Globus pallidus (tissue), 1 donor: ENCODE results near the gene RUFY1.
"Not testable (repeated sequence)": the region's sequence is repeated elsewhere in the genome, so short reads cannot be mapped to it uniquely, and the experiment has no call there.

Experiments used
- DNase-seq: peaks from one replicate; pipeline ENCODE4 v3.0.0-alpha.2; 2015; ENCODE audit warnings: low spot score

Gene RUFY1

DNA sequence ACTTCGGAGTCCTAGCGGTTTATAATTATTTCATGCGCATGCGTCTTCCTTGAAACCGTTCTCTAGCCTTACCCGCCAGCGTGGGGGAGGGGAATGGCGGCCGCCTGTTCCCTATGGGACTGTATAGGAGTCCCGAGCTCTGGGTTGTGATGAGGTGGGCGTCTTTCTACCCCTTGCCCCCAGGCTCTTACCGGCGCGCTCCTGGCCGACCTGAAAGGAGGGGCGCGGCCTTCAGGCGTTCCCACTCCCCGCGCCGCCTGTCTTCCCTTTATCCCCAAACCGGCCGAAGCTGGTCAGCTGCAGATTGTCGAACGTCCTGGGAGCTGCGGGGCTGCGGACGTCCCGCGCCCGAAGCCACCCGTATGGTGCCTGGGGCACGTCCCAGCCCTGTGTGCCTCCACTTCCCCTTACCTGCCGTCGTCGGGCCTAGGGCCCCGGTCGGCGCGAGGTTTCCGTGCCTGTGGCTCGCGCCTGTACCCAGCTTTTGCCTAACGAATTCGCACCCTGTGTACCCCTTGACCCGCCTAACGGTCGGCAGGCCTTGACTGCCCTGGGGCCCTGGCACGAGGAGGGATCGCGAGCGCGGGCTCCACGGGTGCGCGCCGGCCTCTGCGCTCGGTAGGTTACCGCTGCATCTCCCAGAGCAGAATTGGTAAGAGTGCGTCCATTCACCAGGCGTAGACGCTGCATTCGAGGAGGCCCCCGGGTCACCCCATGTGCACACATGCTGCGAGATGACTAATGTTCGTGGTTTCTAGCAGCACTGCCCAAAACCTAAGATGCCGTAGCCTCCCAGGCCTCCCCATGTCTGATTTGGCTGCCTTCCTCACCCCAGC lies 73.8 kb downstream of the RUFY1 start:
- DNase-seq, result no peak

DNA sequence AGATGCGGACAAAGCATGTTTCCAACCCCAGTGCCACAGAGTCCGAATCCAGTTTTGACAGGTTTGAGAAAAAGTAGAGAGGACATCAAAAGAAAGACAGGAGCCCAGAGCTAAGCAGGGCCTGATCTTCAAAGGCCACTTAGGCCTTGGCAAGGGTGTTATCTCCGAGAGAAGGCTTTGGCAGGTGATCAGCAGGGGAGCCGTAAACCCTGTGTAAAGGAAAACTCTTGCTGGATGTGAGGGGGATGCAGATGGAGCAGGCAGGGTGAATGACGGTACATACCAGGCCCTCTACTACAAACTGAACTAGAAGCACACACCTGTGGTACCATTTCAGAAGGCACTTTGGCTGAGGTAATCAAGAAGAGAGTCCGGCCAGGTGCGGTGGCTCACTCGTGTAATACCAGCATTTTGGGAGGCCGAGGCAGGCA lies 74.5 kb downstream of the RUFY1 start:
- DNase-seq, result no peak

DNA sequence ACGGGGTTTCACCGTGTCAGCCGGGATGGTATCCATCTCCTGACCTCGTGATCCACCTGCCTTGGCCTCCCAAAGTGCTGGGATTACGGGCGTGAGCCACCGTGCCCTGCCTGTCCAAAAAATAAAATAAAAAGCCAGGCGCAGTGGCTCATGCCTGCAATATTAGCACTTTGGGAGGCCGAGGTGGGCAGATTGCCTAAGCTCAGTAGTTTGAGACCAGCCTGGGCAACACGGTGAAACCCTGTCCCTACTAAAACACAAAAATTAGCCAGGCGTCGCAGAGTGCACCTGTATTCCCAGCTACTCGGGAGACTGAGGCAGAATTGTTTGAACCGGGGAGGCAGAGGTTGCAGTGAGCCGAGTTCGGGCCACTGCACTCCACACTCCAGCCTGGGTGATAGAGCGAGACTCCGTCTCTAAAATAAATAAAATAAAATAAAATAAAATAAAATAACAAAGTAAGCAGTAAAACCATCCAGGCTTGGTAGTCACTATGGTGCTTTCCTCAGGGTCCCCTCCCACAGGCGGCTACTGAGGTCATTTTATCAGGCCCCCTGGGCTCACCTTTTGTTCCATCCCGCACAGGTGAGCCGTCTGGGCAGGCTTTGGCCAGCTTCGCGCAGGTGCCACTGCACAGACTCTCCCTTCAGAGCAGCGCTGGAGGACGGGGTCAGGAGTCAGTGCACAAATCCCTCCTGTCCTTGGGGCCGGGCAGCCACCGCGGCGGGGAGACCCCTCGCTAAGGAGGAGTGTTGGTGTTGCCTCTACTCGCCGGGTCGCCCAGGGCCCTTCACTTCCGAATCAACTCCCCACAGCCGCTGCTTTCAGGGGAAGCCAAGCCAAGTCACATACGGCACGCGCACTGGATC lies 83.4 kb downstream of the RUFY1 start:
- DNase-seq, result not testable (repeated sequence)

DNA sequence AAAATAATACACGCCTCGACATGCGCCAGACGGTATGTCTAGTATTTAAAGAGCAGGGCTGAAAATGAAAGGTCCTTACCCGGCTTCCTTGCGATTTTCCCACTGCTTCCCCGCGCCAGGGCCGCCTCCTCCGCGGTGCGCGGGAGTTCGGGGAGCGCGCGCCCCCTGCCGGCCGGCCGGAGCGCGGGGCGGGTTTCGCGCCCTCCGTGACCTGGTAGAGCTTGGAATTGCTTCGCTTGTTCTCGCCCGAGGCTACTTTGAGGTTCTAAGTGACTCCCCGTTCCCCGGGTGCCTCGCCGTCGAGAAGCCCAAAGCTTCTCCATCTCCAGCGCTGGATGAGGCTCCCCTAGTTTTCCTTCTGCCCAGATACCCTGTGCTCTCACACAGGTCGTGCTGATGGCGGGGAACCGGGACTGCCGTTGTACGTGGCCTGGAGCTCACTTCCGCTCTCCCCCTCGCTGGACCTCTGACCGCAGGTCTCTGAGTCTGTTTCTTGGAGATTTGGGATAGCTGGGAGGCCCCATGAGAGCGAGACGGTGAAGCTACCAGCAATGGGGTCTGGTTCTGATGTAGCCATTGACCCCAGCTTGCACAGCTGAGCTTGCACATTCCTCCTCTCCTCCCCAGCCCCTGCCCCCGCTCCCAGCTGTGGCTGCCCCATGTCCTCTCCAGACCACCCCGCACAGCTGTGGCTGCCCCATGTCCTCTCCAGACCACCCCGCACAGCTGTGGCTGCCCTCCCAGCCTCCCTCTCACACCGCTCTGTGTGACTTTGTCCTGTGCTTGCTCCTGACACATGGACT lies 84.2 kb downstream of the RUFY1 start:
- DNase-seq, result not testable (repeated sequence)

DNA sequence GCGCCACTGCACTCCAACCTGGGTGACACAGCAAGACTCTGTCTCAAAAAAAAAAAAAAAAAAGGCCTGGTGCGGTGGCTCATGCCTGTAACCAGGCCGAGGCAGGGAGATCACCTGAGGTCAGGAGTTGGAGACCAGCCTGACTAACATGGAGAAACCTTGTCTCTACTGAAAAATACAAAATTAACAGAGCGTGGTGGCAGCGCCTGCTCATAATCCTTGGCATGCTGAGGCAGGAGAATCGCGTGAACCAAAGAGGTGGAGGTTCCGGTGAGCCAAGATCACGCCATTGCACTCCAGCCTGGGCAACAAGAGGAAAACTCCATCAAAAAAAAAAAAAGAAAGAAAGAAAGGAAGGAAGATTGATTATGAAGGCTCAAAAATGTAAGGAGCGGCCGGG lies 88.9 kb downstream of the RUFY1 start:
- not testable (repeated sequence) for DNase-seq

DNA sequence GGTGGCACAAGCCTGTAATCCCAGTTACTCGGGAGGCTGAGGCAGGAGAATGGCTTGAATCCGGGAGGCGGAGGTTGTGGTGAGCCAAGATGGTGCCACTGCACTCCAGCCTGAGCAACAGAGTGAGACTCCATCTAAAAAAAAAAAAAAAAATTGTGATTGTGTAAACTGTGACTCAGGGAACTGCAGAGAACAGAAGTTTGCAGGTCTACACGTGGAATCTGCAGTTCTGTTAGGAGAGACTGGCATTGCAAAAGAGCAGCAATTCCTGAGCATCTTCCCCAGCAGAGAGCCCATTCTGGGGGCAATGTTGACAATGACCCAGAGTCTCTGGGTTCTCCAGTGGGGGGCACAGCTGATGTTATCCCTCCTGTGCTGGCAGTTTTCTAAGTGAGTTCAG lies 91.4 kb downstream of the RUFY1 start:
- DNase-seq, result not testable (repeated sequence)

DNA sequence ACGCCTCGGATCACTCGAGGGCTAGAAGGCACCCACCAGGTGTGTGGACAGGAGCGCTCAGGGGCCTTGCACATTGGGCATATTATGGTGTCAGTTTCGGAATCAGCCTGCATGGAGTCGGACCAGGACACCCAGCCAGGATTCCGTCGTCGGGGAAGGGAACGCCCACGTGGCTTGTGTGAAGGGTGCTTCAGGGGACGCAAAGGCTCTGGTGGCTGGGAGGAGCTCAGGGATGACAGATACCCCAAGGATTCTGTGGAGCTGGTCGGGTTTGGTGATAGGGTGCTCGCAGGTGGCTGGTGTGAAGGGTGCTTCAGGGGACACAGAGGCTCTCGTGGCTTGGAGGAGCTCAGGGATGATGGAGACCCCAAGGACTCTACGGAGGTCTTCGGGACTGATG lies 92.3 kb downstream of the RUFY1 start:
- DNase-seq, result not testable (repeated sequence)

DNA sequence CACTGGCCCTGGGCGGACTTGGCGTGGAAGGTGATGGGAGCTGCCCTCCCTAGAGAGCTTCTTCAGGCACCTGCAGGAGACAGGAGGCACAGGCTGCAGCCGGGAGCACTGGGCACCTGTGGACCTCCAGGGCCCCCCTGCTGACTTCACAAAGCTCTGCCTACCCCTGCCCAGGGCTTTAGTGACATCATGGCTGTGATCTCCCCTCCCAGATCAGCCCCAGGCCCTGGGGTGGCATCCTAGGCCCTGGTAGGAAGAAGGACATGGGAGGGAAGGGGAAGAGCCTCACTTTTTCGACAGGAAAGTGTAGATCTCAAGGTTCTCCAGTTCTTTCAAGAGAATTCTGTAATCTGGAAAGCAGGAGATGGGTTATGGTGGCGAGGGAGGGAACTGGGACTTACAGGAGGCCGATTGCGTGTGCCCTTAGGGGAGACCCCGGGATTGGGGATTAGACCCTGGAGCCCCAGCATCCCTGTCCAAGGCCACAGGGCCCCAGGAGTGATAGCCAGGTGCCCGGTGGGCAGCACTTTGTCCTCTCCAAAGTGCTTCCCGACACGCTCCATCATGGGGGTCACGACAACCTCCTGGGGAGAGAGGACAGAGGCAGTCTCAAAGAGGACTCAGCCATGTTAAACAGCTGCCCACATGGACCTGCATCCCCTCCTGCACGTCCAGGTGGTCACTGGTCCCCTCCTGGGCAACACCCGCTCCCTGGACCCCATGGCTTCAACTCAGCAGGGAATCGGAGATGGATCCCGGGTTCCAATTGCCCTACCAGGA lies 93.0 kb downstream of the RUFY1 start:
- not testable (repeated sequence) for DNase-seq

DNA sequence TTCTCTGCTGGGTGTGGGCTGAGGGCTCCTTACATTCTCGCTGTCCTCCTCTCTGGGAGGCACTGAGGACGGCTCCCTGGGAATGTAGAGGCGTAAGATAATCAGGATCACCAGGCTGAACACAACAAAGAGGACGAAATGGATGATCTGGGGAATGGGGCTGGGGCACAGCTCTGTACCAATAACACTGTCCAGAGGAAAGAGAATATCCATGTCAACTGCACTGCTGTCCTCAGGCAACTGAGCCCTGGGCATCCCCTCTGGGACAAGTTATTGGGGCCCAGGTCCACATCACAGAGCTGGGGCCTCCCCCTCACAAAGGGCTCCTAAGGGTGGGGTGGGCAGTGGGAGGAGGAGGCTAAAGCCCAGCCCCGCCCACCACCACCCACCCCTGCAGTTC lies 94.4 kb downstream of the RUFY1 start:
- not testable (repeated sequence) for DNase-seq

DNA sequence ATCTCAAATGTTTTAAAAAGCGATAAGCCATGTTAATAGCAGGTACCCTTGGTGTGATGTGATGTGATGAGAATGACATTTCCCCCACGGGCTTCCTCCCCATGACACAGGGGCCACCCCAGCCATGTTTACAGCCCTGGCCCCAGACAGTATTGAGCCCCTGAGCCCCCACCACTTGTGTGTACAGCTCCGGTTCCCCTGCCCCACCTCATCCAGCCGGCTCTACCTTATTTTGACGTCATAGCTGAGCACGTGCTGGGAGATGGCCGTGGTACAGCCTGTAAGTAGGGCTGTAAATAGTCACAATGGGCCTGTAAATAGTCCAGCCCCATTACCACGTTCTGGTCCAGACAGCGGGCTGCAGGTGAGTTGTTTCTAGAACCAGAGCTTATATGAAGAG lies 98.1 kb downstream of the RUFY1 start:
- DNase-seq, result no peak

DNA sequence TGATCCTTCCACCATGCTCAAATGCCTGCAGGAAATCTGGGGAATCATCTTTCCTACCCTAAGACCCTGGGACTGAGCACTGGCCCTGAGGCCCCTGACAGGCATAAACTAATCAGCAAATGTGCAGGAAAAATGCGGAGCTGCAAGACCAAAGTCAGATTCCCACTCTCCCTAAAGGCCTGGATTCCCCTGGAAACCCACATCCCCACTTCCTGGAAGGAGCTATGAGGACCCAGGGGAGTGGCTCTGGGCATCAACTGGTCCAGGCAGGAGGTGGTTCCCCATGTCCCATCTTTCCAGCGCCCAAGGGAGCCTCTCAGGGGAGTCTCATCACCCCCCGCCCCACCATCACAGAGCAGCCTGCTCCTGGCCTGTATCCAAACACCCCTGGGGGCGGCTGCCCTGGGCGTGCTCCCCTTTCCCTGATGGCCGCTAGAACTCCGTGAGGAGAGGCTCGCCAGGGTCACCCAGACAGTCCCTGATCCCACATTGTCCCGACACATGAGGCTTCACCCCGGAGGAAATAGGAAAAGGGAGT lies 98.9 kb downstream of the RUFY1 start:
- not testable (repeated sequence) for DNase-seq

DNA sequence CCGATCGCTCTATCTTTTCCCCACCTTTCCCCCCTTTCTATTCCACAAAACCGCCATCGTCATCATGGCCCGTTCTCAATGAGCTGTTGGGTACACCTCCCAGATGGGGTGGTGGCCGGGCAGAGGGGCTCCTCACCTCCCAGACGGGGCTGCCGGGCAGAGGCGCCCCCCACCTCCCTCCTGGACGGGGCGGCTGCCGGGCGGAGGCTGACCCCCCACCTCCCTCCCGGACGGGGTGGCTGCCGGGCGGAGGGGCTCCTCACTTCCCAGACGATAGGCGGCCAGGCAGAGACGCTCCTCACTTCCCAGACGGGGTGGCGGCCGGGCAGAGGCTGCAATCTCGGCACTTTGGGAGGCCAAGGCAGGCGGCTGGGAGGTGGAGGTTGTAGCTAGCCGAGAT lies 99.9 kb downstream of the RUFY1 start:
- DNase-seq, result not testable (repeated sequence)

DNA sequence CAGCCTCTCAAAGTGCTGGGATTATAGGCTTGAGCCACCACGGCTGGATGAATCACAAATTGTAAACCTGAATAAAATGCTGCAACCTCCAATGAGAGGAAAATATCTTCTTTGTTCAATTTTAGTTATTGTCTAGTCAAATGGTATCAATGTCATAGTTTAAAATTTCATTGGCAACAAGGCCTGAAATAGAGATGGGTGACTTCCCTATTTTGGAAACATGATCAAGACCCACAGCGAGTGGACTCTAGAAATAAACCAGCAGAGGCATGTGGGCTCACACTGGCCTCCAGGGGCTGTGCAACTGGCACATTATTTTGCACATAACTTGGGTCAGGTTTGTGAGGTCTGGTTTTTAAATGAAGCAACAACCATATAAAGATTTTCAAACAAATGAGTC lies 102.8 kb downstream of the RUFY1 start:
- DNase-seq, result not testable (repeated sequence)

DNA sequence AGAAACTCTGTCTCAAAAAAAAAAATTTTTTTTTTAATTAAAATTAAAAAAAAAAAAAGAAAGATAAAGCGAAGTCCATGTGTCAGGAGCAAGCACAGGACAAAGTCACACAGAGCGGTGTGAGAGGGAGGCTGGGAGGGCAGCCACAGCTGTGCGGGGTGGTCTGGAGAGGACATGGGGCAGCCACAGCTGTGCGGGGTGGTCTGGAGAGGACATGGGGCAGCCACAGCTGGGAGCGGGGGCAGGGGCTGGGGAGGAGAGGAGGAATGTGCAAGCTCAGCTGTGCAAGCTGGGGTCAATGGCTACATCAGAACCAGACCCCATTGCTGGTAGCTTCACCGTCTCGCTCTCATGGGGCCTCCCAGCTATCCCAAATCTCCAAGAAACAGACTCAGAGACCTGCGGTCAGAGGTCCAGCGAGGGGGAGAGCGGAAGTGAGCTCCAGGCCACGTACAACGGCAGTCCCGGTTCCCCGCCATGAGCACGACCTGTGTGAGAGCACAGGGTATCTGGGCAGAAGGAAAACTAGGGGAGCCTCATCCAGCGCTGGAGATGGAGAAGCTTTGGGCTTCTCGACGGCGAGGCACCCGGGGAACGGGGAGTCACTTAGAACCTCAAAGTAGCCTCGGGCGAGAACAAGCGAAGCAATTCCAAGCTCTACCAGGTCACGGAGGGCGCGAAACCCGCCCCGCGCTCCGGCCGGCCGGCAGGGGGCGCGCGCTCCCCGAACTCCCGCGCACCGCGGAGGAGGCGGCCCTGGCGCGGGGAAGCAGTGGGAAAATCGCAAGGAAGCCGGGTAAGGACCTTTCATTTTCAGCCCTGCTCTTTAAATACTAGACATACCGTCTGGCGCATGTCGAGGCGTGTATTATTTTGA lies 107.2 kb downstream of the RUFY1 start:
- DNase-seq, result not testable (repeated sequence)

DNA sequence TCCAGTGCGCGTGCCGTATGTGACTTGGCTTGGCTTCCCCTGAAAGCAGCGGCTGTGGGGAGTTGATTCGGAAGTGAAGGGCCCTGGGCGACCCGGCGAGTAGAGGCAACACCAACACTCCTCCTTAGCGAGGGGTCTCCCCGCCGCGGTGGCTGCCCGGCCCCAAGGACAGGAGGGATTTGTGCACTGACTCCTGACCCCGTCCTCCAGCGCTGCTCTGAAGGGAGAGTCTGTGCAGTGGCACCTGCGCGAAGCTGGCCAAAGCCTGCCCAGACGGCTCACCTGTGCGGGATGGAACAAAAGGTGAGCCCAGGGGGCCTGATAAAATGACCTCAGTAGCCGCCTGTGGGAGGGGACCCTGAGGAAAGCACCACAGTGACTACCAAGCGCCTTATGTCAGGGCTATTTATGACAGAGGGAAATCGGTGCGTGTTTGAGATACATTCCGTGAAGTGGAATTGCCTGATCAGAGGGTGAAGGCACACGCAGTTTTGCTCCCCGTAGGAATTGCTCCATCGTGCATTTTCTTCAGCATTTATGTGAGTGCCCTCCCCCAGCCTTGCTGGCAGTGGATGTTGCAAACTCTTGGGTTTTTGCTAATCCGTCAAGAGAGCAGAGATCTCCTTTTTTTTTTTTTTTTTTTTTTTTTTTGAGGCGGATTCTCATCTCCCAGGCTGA lies 108.0 kb downstream of the RUFY1 start:
- not testable (repeated sequence) for DNase-seq
